Measurements from ENCODE around the gene LRP1-AS.

Gene LRP1-AS

DNA sequence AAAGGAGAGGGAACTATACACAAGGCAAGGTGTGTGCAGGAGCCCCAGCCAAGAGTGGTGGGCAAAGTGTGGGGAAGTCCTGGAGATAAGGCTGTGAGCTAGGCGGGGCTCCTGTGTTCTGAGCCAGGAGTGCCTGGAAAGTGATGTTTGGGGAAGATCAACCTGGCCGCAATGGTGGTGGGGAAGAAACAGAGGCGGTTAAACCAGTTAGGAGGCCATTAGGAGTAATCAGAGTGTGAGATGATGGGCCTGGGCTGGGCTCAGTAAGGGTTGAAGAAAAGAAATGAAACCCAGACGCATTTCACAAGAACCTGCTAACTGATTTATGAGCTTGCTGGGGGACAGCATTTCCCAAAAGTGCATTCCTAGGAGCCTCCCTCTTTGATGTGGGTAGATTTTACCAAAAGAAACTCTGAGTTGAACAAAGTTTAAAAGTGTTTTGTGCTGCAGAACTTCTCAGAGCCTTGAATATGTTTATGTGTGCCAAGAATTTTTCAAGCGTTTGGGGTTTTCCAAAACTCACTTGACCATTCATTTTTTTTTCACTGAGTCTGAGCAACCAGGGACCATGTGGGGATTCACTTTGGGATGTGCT, 34.2 kb upstream of the LRP1-AS start:
- in situ Hi-C loops (cut with MboI; ENCODE audit: low sequenced_read_pairs, unreplicated experiment): no loop called here
- TF ChIP-seq, protein P1, sequence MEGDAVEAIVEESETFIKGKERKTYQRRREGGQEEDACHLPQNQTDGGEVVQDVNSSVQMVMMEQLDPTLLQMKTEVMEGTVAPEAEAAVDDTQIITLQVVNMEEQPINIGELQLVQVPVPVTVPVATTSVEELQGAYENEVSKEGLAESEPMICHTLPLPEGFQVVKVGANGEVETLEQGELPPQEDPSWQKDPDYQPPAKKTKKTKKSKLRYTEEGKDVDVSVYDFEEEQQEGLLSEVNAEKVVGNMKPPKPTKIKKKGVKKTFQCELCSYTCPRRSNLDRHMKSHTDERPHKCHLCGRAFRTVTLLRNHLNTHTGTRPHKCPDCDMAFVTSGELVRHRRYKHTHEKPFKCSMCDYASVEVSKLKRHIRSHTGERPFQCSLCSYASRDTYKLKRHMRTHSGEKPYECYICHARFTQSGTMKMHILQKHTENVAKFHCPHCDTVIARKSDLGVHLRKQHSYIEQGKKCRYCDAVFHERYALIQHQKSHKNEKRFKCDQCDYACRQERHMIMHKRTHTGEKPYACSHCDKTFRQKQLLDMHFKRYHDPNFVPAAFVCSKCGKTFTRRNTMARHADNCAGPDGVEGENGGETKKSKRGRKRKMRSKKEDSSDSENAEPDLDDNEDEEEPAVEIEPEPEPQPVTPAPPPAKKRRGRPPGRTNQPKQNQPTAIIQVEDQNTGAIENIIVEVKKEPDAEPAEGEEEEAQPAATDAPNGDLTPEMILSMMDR (IDR thresholded peaks at IDR 0.05; ENCODE audit: borderline replicate concordance, control extremely low read depth, extremely low read depth, insufficient read depth, missing control alignments): no peak
- DNase-seq (ENCODE audit: low spot score): no peak

GRCh38 chr12:57181072-57181471, 33.7 kb upstream of the LRP1-AS start:
- in situ Hi-C loops (cut with MboI; ENCODE audit: low sequenced_read_pairs, unreplicated experiment): no loop called here
- TF ChIP-seq, protein P1 (IDR thresholded peaks at IDR 0.05; ENCODE audit: borderline replicate concordance, control extremely low read depth, extremely low read depth, insufficient read depth, missing control alignments): no peak

GRCh38 chr12:57180321-57180989, 33.0 kb upstream of the LRP1-AS start:
- in situ Hi-C loops (cut with MboI; ENCODE audit: low sequenced_read_pairs, unreplicated experiment): no loop called here
- no peak for DNase-seq (ENCODE audit: low spot score)
- TF ChIP-seq, protein P1 (IDR thresholded peaks at IDR 0.05; ENCODE audit: borderline replicate concordance, control extremely low read depth, extremely low read depth, insufficient read depth, missing control alignments): no peak

More at GRCh38 chr12:57181072-57181471, 33.7 kb upstream of the LRP1-AS start:
- no peak for DNase-seq (ENCODE audit: low spot score)

DNA sequence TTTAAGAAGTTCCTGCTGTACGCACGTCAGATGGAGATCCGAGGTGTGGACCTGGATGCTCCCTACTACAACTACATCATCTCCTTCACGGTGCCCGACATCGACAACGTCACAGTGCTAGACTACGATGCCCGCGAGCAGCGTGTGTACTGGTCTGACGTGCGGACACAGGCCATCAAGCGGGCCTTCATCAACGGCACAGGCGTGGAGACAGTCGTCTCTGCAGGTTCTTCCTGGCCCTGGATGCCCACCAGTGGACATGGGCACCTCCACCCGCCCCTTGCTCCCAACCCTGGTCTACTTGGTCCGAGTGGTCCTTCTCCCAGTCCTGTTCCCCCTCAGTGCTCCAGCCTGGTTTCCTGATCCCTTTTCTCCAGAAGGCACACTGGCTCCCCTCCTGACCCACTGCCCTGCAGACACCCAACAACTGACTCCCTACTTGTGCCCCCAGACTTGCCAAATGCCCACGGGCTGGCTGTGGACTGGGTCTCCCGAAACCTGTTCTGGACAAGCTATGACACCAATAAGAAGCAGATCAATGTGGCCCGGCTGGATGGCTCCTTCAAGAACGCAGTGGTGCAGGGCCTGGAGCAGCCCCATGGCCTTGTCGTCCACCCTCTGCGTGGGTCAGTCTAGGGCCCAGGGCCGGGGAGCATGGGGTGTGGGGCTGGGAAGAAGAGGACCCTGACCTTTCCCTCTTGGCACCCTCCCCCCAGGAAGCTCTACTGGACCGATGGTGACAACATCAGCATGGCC, 32.1 kb upstream of the LRP1-AS start:
- in situ Hi-C loops (cut with MboI; ENCODE audit: low sequenced_read_pairs, unreplicated experiment): loop anchor here (5.0 kb wide), 1 partner anchor 57 kb away; no protein-coding TSS in a partner anchor
- no peak for DNase-seq (ENCODE audit: low spot score)
- TF ChIP-seq, protein P1 (IDR thresholded peaks at IDR 0.05; ENCODE audit: borderline replicate concordance, control extremely low read depth, extremely low read depth, insufficient read depth, missing control alignments): no peak

DNA sequence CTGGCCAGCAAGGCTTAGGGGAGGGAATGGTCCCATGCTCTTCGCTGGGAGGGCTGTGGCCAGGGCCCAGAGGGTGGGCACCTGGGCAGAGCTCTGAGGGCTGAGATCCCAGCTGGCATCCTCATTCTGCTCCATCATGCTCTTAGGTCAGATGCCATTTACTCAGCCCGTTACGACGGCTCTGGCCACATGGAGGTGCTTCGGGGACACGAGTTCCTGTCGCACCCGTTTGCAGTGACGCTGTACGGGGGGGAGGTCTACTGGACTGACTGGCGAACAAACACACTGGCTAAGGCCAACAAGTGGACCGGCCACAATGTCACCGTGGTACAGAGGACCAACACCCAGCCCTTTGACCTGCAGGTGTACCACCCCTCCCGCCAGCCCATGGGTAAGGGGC, 30.8 kb upstream of the LRP1-AS start:
- TF ChIP-seq, protein P1 (IDR thresholded peaks at IDR 0.05; ENCODE audit: borderline replicate concordance, control extremely low read depth, extremely low read depth, insufficient read depth, missing control alignments): no peak
- no peak for DNase-seq (ENCODE audit: low spot score)
- in situ Hi-C loops (cut with MboI; ENCODE audit: low sequenced_read_pairs, unreplicated experiment): loop anchor here (5.0 kb wide), 1 partner anchor 56 kb away; no protein-coding TSS in a partner anchor

DNA sequence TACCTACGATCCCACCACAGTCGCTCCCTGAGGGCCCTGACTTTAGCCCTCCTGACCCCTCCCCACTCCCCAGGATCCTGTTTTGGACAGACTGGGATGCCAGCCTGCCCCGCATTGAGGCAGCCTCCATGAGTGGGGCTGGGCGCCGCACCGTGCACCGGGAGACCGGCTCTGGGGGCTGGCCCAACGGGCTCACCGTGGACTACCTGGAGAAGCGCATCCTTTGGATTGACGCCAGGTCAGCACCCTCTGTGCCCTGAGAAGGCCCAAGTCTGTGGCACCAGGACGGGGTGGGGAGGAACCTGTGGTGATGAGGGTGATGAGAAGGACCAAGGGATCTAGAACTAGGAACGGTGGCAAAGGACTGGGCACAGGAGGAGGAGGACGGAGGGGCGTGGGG, 29.9 kb upstream of the LRP1-AS start:
- in situ Hi-C loops (cut with MboI; ENCODE audit: low sequenced_read_pairs, unreplicated experiment): loop anchor here (5.0 kb wide), 1 partner anchor 55 kb away; no protein-coding TSS in a partner anchor
- DNase-seq (ENCODE audit: low spot score): no peak
- TF ChIP-seq, protein P1 (IDR thresholded peaks at IDR 0.05; ENCODE audit: borderline replicate concordance, control extremely low read depth, extremely low read depth, insufficient read depth, missing control alignments): no peak

Data from GM13976 (cell line).